ENCODE data around the gene NAT8L. TPM values are rescaled to one million over a fixed set of nuclear protein-coding genes. Genes with fewer than 3 reads are reported as not detected.

NAT8L gene
- total RNA-seq, 4 donors from 2014 or later = 0.14 to 1.9 (median 0.64) TPM; not detected in 1

DNA sequence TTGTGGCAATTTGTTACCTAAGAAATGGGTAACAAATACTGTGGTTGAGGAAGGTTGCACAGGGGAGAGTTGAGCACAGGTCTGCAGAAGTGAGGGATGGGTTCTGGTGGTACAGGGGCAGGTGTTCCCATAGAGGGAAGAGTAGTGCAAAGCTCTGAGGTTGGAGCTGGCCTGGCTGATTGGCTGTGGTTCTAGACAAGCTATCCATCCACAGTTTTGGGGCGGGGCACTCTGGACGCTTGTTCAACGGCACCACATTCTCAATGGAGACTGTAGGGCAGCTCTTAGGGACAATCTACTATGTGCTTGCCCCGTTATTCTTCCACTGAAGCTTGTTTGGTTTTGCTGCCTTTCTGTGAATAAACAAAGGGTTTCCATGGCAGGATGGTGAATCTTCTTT is 35.4 kb downstream of the NAT8L start:
- in situ Hi-C loops (cut with MboI; ENCODE audit: low pct_ligation_motif_present in 1 of 4, low pct_unique_long_range_greater_than_20kb in 1 of 4, low sequenced_read_pairs in 3 of 4) = no loop called here

DNA sequence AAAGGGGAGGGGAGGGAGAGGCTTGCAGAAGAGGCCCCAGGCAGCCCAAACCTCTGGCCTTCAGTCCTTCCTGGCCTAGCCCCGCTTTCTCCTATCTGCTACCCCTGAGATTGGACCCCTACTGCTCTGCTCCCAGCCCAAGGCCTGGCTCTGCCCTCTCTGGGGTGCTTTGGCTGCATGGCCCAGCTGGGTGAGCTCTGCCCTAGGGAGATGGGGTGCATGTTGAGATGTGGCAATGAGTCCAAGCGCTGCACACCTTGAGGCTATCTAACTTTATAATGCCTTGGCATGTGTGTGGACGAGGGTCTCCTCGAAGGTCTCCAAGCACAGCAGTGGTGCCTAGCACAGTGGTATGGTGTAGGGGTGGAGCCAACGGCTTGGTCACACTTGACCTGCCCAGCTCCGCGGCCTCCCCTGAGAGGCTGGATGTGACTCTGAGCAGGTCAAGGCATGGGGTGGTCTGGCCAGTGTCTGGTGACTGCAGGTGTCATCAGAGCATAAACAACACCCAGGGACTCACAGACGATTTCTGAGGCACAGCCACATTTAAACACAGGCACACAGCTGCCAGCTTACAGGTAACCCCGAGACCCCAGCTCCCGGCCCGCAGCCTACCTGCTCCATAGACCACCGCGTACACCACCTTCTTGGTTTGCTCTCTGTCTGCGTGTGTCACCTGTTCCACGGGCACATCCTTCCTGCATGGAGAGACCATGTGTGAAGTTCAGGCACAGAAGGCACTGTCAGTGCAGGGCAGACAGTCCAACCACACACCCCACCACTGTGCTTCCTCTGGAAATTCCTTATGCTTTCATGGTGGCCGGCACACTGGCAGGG is 36.3 kb downstream of the NAT8L start:
- intact Hi-C loops (cut with DNase I; ENCODE audit: low total_unique reads) (no loop called here), in situ Hi-C loops (cut with MboI; ENCODE audit: low pct_ligation_motif_present in 1 of 4, low pct_unique_long_range_greater_than_20kb in 1 of 4, low sequenced_read_pairs in 3 of 4) (no loop called here)
- no peak for DNase-seq
- TF ChIP-seq POLR2A (IDR thresholded peaks at IDR 0.05) (no peak), CTCF (IDR thresholded peaks at IDR 0.05) (no peak), POLR2AphosphoS5 (IDR thresholded peaks at IDR 0.05) (no peak), EP300 (IDR thresholded peaks at IDR 0.05; ENCODE audit: low read depth) (no peak)
- no peaks in the 10 kb centered on the region for H3K4me1 ChIP-seq
- no peak overlapping the region for H3K4me3 ChIP-seq
- H3K36me3 ChIP-seq = no peaks in the 10 kb centered on the region
- WGBS, 2 donors (ENCODE audit: low coverage in 1 of 2) = 90% methylated on average over 16 of the region's 16 CpGs; no CpG with 5 or more reads in 1 of the 2 donors
- H3K27ac ChIP-seq = no peak overlapping the region
- no peaks in the 10 kb centered on the region for H3K27me3 ChIP-seq
- no peaks in the 10 kb centered on the region for H3K9me3 ChIP-seq

More for the DNA sequence above, 35.4 kb downstream of the NAT8L start:
- H3K4me1 ChIP-seq = no peaks in the 10 kb centered on the region
- TF ChIP-seq EP300 (IDR thresholded peaks at IDR 0.05; ENCODE audit: low read depth) (no peak), POLR2A (IDR thresholded peaks at IDR 0.05) (no peak), CTCF (IDR thresholded peaks at IDR 0.05) (no peak), POLR2AphosphoS5 (IDR thresholded peaks at IDR 0.05) (no peak)
- H3K36me3 ChIP-seq = no peaks in the 10 kb centered on the region
- no peak for DNase-seq
- H3K9me3 ChIP-seq = no peaks in the 10 kb centered on the region
- intact Hi-C loops (cut with DNase I; ENCODE audit: low total_unique reads) = no loop called here
- no peaks in the 10 kb centered on the region for H3K27me3 ChIP-seq
- whole genome bisulfite sequencing, 2 donors (ENCODE audit: low coverage in 1 of 2) = 80% methylated on average over 4 of the region's 4 CpGs; no CpG with 5 or more reads in 1 of the 2 donors
- H3K4me3 ChIP-seq = no peak overlapping the region
- no peak overlapping the region for H3K27ac ChIP-seq

DNA sequence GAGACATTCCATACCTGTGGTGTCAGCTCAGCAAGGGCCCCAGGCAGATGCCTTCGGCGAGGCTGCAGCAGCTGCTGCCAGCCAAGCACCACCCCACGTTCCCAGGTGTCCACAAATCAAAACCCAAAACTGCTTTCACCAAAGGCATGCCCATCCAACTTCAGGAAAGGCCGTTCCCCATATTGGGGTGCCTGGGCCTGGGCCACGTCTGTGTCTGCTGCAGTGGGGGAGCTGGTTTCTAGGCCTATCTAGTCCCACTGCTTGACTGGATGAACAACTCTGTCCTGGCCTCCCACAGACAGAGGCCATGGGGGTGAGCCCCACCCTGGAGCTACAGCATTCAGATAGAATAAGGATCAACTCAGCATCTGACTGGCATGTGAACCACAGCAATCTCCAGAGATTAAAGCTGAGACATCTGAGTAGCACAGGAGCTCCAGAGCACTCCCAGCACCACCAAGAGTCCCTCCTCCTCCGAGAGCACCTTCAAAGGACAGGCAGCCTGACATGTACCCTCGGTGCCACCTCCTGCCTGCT is 37.0 kb downstream of the NAT8L start:
- TF ChIP-seq EP300 (IDR thresholded peaks at IDR 0.05; ENCODE audit: low read depth) (no peak), CTCF (IDR thresholded peaks at IDR 0.05) (no peak), POLR2AphosphoS5 (IDR thresholded peaks at IDR 0.05) (no peak), POLR2A (IDR thresholded peaks at IDR 0.05) (no peak)
- no peaks in the 10 kb centered on the region for H3K4me1 ChIP-seq
- no peak overlapping the region for H3K4me3 ChIP-seq
- intact Hi-C loops (cut with DNase I; ENCODE audit: low total_unique reads) = no loop called here
- DNase-seq = no peak
- no peaks in the 10 kb centered on the region for H3K27me3 ChIP-seq
- in situ Hi-C loops (cut with MboI; ENCODE audit: low pct_ligation_motif_present in 1 of 4, low pct_unique_long_range_greater_than_20kb in 1 of 4, low sequenced_read_pairs in 3 of 4) = no loop called here
- H3K36me3 ChIP-seq = no peaks in the 10 kb centered on the region
- 88% methylated on average over 7 of the region's 7 CpGs; no CpG with 5 or more reads in 1 of the 2 donors for WGBS, 2 donors (ENCODE audit: low coverage in 1 of 2)
- no peak overlapping the region for H3K27ac ChIP-seq
- H3K9me3 ChIP-seq = no peaks in the 10 kb centered on the region

GRCh38 chr4:2101346-2102044 is 42.4 kb downstream of the NAT8L start:
- TF ChIP-seq POLR2A (IDR thresholded peaks at IDR 0.05) (no peak), POLR2AphosphoS5 (IDR thresholded peaks at IDR 0.05) (no peak), CTCF (IDR thresholded peaks at IDR 0.05) (no peak), EP300 (IDR thresholded peaks at IDR 0.05; ENCODE audit: low read depth) (no peak)
- in situ Hi-C loops (cut with MboI; ENCODE audit: low pct_ligation_motif_present in 1 of 4, low pct_unique_long_range_greater_than_20kb in 1 of 4, low sequenced_read_pairs in 3 of 4) (no loop called here), intact Hi-C loops (cut with DNase I; ENCODE audit: low total_unique reads) (no loop called here)
- Histone ChIP-seq H3K4me3 (no peak overlapping the region), H3K27me3 (no peaks in the 10 kb centered on the region), H3K27ac (no peak overlapping the region), H3K4me1 (no peaks in the 10 kb centered on the region), H3K9me3 (peaks cover 14 to 16% of the 10 kb centered on the region in 2 donors), H3K36me3 (no peaks in the 10 kb centered on the region)
- WGBS, 2 donors (ENCODE audit: low coverage in 1 of 2) = 70 to 90% methylated on average over 2 to 7 of the region's 7 CpGs
- no peak for DNase-seq
